Stimulated activated CD8-positive, alpha-beta memory T cell treated with anti-CD3 and anti-CD28 coated beads, Interleukin-12 subunit alpha, Interleukin-12 subunit beta, amount 100 ng/mL, for 24 hours (primary cell): Measurements from ENCODE around the gene INO80E.

ENCODE experiments used
- DNase-seq: peaks from one replicate; pipeline ENCODE4 v3.0.0-alpha.2; 2020; ENCODE audit errors: extremely low read depth

The INO80E gene

GRCh38 chr16:29975811-29976511 is 20.1 kb upstream of the INO80E start:
- no peak for DNase-seq

- DNase-seq = no peak
Measured at GRCh38 chr16:29977063-29977825, 18.8 kb upstream of the INO80E start.

- DNase-seq = no peak
Measured at GRCh38 chr16:29978081-29978480, 18.0 kb upstream of the INO80E start.

- no peak for DNase-seq
Measured at GRCh38 chr16:29978564-29979270, 17.3 kb upstream of the INO80E start.

- no peak for DNase-seq
Measured at GRCh38 chr16:29982560-29983419, 13.3 kb upstream of the INO80E start.

- no peak for DNase-seq
Measured at GRCh38 chr16:29983420-29984136, 12.5 kb upstream of the INO80E start.

- DNase-seq = no peak
Measured at GRCh38 chr16:29984137-29984763, 11.8 kb upstream of the INO80E start.

- no peak for DNase-seq
Measured at GRCh38 chr16:29984764-29985147, 11.3 kb upstream of the INO80E start.

- no peak for DNase-seq
Measured at GRCh38 chr16:29985271-29985811, 10.7 kb upstream of the INO80E start.

GRCh38 chr16:29986231-29986630 is 9.8 kb upstream of the INO80E start:
- DNase-seq = no peak

GRCh38 chr16:29986931-29987330 is 9.1 kb upstream of the INO80E start:
- no peak for DNase-seq

GRCh38 chr16:29987371-29988085 is 8.5 kb upstream of the INO80E start:
- no peak for DNase-seq

- DNase-seq = no peak
Measured at GRCh38 chr16:29988346-29989075, 7.5 kb upstream of the INO80E start.

GRCh38 chr16:29989111-29989858 is 6.8 kb upstream of the INO80E start:
- no peak for DNase-seq

GRCh38 chr16:29990034-29990433 is 6.0 kb upstream of the INO80E start:
- no peak for DNase-seq

GRCh38 chr16:29990883-29991570 is 5.0 kb upstream of the INO80E start:
- DNase-seq = no peak

- DNase-seq = no peak
Measured at GRCh38 chr16:29991571-29991904, 4.5 kb upstream of the INO80E start.
